Neural cell (in vitro differentiated cells): Measurements from ENCODE around the gene IL15RA. TPM values are rescaled to one million over a fixed set of nuclear protein-coding genes. Genes with fewer than 3 reads are reported as not detected.

Source experiments
- H2AFZ ChIP-seq: fragments of 200-600, 300-800 bp; sonication (generic), shearing (Covaris generic); 2 replicates; pipeline ENCODE4 v1.6.0; 2014; ENCODE audit warnings: low read depth, mild to moderate bottlenecking, antibody characterized with exemption, low read length, moderate library complexity
- H3F3A ChIP-seq: fragments of 200-600 bp; shearing (Covaris generic); 2 replicates; pipeline ENCODE4 v1.6.1; 2016; ENCODE audit warnings: mild to moderate bottlenecking, moderate library complexity, mixed read lengths, antibody characterized with exemption, low read length; ENCODE audit not compliant: insufficient read depth, poor library complexity, severe bottlenecking
- H3K27ac ChIP-seq: fragments of 200-600, 300-800 bp; sonication (generic), shearing (Covaris generic); 2 replicates; pipeline ENCODE4 v1.5.1; 2014; ENCODE audit warnings: mild to moderate bottlenecking, low read length, moderate library complexity
- H3K27me3 ChIP-seq: fragments of 300-800, 200-600 bp; sonication (generic), shearing (Covaris generic); 2 replicates; pipeline ENCODE4 v1.6.0; 2014; ENCODE audit warnings: mild to moderate bottlenecking, low read depth, low read length, moderate library complexity; ENCODE audit not compliant: insufficient read depth
- H3K36me3 ChIP-seq: fragments of 300-800, 200-600 bp; sonication (generic), shearing (Covaris generic); 2 replicates; pipeline ENCODE4 v1.5.1; 2014; ENCODE audit warnings: mild to moderate bottlenecking, antibody characterized with exemption, low read length, moderate library complexity; ENCODE audit not compliant: insufficient read depth
- H3K4me2 ChIP-seq: fragments of 300-800, 200-600 bp; sonication (generic), shearing (Covaris generic); 2 replicates; pipeline ENCODE4 v1.6.0; 2014; ENCODE audit warnings: mild to moderate bottlenecking, low read length
- H3K4me3 ChIP-seq: fragments of 300-800, 200-600 bp; sonication (generic), shearing (Covaris generic); 2 replicates; pipeline ENCODE4 v1.5.1; 2014; ENCODE audit warnings: mild to moderate bottlenecking, low read length, moderate library complexity
- H3K79me2 ChIP-seq: fragments of 200-600 bp; shearing (Covaris generic); replicated peaks from 2 replicates; pipeline ENCODE4 v1.6.0; 2014; ENCODE audit warnings: mild to moderate bottlenecking, low read length, moderate library complexity; ENCODE audit not compliant: insufficient read depth
- H3K9ac ChIP-seq: fragments of 300-800, 200-600 bp; sonication (generic), shearing (Covaris generic); 2 replicates; pipeline ENCODE4 v1.6.1; 2016; ENCODE audit warnings: mild to moderate bottlenecking, low read length, mixed read lengths
- H3K9me2 ChIP-seq: fragments of 200-600 bp; shearing (Covaris generic); 2 replicates; pipeline ENCODE4 v1.6.1; 2016; ENCODE audit warnings: mild to moderate bottlenecking, low read length, mixed read lengths; ENCODE audit not compliant: insufficient read depth
- H3K9me3 ChIP-seq: fragments of 200-600, 300-800 bp; sonication (generic), shearing (Covaris generic); 2 replicates; pipeline ENCODE4 v1.6.1; 2016; ENCODE audit warnings: mild to moderate bottlenecking, mixed run types, low read length, moderate library complexity, mixed read lengths
- H4K20me1 ChIP-seq: fragments of 200-600 bp; shearing (Covaris generic); 2 replicates; pipeline ENCODE4 v1.6.1; 2016; ENCODE audit warnings: mild to moderate bottlenecking, mixed run types; ENCODE audit not compliant: insufficient read depth
- CTCF ChIP-seq: fragments of 450-650 bp; IDR thresholded peaks from 2 replicates; pipeline ENCODE4 v1.5.1; 2014; ENCODE audit warnings: antibody characterized with exemption, mild to moderate bottlenecking, moderate library complexity; ENCODE audit not compliant: poor library complexity, severe bottlenecking
- EP300 ChIP-seq: fragments of 450-650 bp; conservative IDR thresholded peaks from 2 replicates; pipeline ENCODE4 v1.6.1; 2014; ENCODE audit warnings: antibody characterized with exemption, mild to moderate bottlenecking, moderate library complexity; ENCODE audit not compliant: poor library complexity, severe bottlenecking
- EZH2 ChIP-seq: fragments of 200-600, 300-800 bp; shearing (Covaris generic), sonication (generic); IDR thresholded peaks from 2 replicates; pipeline ENCODE4 v1.6.1; 2014; ENCODE audit warnings: antibody characterized with exemption, low read length, borderline replicate concordance, mild to moderate bottlenecking; ENCODE audit not compliant: insufficient read depth, poor library complexity, severe bottlenecking
- MXI1 ChIP-seq: fragments of 450-650 bp; conservative IDR thresholded peaks from 2 replicates; pipeline ENCODE4 v1.6.1; 2014; ENCODE audit warnings: antibody characterized with exemption, mild to moderate bottlenecking; ENCODE audit not compliant: poor library complexity, severe bottlenecking
- POLR2AphosphoS5 ChIP-seq: IDR thresholded peaks from 2 replicates; pipeline ENCODE4 v1.6.1; 2012
- RAD21 ChIP-seq: fragments of 450-650 bp; conservative IDR thresholded peaks from 2 replicates; pipeline ENCODE4 v1.6.1; 2014; ENCODE audit warnings: antibody characterized with exemption, mild to moderate bottlenecking, moderate library complexity
- SMC3 ChIP-seq: fragments of 450-650 bp; conservative IDR thresholded peaks from 2 replicates; pipeline ENCODE4 v1.6.1; 2014; ENCODE audit warnings: antibody characterized with exemption, mild to moderate bottlenecking, moderate library complexity; ENCODE audit not compliant: poor library complexity
- TAF1 ChIP-seq: IDR thresholded peaks from 2 replicates; pipeline ENCODE4 v1.6.1; 2012; ENCODE audit warnings: low read depth
- polyA plus RNA-seq: library from polyadenylated mRNA; depleted of rRNA; stranded (reverse); fragments of >200 nt; gene quantifications from 2 replicates; pipeline ENCODE4 v1.2.3, GENCODE V29; 2014
- TF ChIP-seq, protein P1 (sequence below): IDR thresholded peaks from 2 replicates; pipeline ENCODE4 v1.6.1; 2012; ENCODE audit warnings: borderline replicate concordance

The IL15RA gene
- polyA plus RNA-seq, 1 donor from 2014 or later = not detected

GRCh38 chr10:5996696-5997095 is 19.4 kb upstream of the IL15RA start:
- Histone ChIP-seq H3K4me2 (no peak overlapping the region), H3F3A (no peaks in the 10 kb centered on the region), H4K20me1 (no peaks in the 10 kb centered on the region), H3K36me3 (no peaks in the 10 kb centered on the region), H3K4me3 (no peak overlapping the region), H3K27me3 (no peaks in the 10 kb centered on the region), H3K27ac (no peak overlapping the region), H2AFZ (no peak overlapping the region), H3K9me2 (no peaks in the 10 kb centered on the region), H3K79me2 (no peaks in the 10 kb centered on the region), H3K9ac (no peak overlapping the region), H3K9me3 (peaks cover under 1% of the 10 kb centered on the region)
- TF ChIP-seq POLR2AphosphoS5 = no peak
- TF ChIP-seq, protein P1, sequence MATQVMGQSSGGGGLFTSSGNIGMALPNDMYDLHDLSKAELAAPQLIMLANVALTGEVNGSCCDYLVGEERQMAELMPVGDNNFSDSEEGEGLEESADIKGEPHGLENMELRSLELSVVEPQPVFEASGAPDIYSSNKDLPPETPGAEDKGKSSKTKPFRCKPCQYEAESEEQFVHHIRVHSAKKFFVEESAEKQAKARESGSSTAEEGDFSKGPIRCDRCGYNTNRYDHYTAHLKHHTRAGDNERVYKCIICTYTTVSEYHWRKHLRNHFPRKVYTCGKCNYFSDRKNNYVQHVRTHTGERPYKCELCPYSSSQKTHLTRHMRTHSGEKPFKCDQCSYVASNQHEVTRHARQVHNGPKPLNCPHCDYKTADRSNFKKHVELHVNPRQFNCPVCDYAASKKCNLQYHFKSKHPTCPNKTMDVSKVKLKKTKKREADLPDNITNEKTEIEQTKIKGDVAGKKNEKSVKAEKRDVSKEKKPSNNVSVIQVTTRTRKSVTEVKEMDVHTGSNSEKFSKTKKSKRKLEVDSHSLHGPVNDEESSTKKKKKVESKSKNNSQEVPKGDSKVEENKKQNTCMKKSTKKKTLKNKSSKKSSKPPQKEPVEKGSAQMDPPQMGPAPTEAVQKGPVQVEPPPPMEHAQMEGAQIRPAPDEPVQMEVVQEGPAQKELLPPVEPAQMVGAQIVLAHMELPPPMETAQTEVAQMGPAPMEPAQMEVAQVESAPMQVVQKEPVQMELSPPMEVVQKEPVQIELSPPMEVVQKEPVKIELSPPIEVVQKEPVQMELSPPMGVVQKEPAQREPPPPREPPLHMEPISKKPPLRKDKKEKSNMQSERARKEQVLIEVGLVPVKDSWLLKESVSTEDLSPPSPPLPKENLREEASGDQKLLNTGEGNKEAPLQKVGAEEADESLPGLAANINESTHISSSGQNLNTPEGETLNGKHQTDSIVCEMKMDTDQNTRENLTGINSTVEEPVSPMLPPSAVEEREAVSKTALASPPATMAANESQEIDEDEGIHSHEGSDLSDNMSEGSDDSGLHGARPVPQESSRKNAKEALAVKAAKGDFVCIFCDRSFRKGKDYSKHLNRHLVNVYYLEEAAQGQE = no peak
- no peak for TF ChIP-seq MXI1
- no peak for TF ChIP-seq CTCF
- TF ChIP-seq RAD21 = no peak
- no peak for TF ChIP-seq EZH2
- TF ChIP-seq SMC3 = no peak
- no peak for TF ChIP-seq EP300
- TF ChIP-seq TAF1 = no peak

DNA sequence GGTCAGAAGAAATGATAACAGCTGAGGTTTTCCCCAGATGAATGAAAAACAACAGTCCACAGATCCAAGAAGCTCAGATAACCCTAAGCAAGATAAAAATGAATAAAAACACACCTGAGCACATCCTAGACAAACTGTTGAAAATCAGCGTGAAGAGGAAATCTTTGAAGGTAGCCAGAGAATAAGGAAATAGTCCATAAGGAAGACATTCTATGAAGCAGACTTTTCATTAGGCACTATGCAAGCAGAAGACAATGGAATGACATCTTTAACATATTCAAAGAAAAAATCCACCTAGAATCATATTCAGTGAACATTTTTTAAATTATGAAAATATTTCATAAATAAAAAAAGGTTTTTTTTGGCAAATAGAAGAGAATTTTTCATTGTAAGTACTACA is 15.1 kb upstream of the IL15RA start:
- no peaks in the 10 kb centered on the region for H3K27me3 ChIP-seq
- H3K4me3 ChIP-seq = no peak overlapping the region
- H3K9ac ChIP-seq = no peak overlapping the region
- H3K36me3 ChIP-seq = no peaks in the 10 kb centered on the region
- peaks cover 4% of the 10 kb centered on the region for H3K9me3 ChIP-seq
- no peaks in the 10 kb centered on the region for H3K9me2 ChIP-seq
- no peak overlapping the region for H3K4me2 ChIP-seq
- H3K79me2 ChIP-seq = no peaks in the 10 kb centered on the region
- TF ChIP-seq RAD21 (no peak), MXI1 (no peak), POLR2AphosphoS5 (no peak), SMC3 (no peak), TAF1 (no peak)
- TF ChIP-seq, protein P1 = no peak
- no peaks in the 10 kb centered on the region for H3F3A ChIP-seq
- H2AFZ ChIP-seq = no peak overlapping the region
- no peaks in the 10 kb centered on the region for H4K20me1 ChIP-seq
- H3K27ac ChIP-seq = no peak overlapping the region
